ENCODE measurements around the gene AQP6.

The AQP6 gene

DNA sequence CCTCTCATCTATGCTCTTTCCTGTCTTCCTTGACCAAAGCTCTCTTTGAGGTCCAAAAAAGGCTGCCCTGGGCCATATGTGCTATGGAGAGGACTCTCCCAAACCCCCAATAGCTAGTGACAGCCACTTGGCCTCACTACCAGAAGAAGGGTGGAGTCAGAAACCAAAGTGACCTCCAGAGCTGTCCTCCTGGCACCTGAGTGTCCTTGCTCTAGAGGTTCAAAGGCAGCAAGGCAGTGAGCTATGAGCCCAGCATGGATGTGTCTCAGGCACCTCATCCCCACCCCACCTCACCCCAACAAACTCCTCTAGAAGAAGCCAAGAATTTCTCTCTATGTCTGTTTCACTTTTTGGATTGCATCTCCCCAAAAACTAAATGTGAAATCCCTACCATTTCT, 15.2 kb upstream of the AQP6 start:
- DNase-seq: no peak

DNA sequence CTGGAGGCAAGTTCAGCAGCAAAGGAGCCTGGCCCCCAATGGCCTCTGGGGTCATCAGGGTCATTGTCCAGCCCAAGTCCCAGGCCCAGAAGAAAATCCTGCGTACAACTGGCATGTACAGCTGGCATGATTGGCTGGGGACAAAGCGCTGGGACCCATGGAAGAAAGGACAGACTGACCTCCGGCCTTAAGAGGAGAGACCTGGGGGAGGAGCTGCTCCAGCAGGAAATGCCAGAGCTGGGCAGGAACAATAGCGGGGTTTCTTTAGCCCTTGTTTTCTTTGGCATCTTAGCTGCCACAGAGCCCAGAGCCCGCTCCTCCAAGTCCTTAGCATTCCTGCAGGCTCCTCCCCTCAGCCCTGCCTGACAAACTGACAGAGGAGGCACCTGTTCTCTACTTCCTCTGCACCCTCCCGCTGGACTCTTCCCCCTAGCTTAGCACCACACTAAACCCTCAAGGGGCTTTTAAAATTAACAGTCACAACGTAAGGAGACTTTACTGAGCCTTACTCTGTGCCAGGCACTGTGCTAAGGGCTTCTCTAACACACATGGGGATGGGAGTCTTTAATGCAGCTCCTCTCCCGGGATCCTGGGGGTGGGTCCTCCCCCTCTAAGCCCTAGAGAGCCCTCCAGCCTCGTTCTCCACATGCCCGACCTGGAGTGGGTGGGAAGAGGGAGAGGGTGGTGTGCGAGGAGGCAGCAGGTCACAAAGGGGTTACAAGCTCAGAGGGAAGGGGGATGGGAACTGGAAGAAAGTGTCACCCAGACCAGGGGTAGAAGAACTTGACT, 12.9 kb upstream of the AQP6 start:
- no peak for DNase-seq

DNA sequence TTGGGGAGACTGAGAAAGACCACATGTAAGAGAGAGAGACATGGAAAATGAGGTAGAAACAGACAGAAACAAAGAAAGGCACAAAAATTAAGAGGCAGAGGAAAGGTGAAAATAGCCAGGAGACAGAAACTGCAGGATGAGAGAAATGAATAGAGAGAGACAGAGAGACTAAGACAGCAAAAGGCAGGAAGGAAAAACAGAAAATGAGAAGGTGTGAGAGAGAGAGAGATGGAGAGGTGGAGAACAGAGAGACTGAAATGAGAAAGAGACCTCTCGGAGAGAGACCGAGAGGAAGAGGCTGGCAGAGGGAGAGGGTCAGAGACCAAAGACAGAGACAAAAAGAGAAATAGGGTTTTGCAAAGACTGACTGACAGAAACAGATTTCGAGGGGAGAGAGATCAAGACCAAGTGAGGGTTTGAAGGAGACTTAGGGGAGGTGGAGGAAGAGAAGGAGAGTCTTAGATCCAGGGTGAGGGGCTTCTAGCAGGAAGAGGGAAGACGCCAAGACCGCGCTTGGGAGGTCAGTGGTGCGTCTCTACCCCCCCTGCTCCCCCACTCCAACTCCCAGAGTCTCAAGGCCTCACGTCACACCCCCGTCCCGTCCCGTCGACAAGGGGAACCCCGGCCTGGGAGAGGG, 12.2 kb upstream of the AQP6 start:
- no peak for DNase-seq

DNA sequence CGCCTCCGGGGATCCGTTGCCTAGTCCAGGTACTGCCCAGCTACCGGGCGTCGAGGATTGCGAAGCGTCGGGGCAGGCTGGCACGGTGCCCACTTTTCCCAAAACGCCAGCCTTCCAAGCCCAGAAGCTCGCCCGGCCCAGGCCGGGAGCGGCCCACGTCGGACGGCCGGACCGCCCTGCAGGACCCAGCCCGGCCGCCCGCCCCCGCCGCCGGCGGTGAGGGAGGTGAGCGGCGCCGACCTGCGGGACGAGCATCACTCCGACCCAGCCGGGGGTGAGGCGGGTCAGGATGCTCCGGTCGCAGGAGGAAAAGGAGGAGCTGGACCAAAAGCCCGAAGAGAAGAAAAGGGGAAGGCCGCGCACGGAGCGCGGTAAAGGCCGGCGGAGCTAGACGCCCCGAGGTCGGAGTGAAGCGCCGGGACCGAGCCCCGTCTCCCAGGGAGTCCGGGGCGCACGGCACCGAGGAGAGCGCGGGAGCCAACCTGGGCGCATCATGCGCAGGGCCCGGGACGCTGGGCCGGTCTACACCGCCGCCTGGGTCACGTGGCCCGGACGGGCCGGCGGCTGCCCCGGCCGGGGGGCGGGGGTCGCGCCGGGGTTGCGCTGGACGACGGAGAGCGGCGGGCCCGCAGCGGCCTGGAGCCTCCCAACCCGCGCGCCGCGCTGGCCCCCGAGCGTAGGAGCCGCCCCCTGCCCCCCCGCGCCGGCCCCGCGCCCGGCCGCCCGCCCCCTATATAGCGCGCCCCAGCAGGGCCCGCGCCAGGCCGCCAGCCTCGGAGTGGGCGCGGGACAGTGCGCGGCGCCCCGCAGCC, 11.4 kb upstream of the AQP6 start, which contains the start of gene AQP5:
TSS of gene AQP5 (plus strand) at position 762 of the 812 bp plus-strand sequence. CDS start 146 bp downstream, outside the sequence.
- no peak for DNase-seq

DNA sequence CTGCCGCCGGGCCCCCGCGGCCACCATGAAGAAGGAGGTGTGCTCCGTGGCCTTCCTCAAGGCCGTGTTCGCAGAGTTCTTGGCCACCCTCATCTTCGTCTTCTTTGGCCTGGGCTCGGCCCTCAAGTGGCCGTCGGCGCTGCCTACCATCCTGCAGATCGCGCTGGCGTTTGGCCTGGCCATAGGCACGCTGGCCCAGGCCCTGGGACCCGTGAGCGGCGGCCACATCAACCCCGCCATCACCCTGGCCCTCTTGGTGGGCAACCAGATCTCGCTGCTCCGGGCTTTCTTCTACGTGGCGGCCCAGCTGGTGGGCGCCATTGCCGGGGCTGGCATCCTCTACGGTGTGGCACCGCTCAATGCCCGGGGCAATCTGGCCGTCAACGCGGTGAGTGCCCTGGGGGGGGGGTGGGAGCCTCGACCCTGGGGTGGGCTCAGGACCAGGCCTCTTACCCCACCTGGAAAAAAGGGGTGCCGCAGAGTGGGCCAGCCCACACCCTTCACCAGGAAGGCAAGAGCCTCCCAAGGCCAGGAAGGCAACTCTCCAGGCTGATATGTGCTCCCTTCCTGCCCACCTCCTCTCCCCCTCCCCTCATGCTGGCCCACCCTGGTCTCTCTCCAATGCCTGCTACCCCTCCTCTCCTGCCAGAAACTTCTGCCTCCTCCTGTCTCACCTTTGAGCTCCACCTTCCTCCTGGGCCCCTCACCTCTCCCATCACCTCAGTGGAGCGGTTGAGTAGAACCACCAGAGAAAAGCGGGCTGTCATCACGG, 10.6 kb upstream of the AQP6 start:
- no peak for DNase-seq

DNA sequence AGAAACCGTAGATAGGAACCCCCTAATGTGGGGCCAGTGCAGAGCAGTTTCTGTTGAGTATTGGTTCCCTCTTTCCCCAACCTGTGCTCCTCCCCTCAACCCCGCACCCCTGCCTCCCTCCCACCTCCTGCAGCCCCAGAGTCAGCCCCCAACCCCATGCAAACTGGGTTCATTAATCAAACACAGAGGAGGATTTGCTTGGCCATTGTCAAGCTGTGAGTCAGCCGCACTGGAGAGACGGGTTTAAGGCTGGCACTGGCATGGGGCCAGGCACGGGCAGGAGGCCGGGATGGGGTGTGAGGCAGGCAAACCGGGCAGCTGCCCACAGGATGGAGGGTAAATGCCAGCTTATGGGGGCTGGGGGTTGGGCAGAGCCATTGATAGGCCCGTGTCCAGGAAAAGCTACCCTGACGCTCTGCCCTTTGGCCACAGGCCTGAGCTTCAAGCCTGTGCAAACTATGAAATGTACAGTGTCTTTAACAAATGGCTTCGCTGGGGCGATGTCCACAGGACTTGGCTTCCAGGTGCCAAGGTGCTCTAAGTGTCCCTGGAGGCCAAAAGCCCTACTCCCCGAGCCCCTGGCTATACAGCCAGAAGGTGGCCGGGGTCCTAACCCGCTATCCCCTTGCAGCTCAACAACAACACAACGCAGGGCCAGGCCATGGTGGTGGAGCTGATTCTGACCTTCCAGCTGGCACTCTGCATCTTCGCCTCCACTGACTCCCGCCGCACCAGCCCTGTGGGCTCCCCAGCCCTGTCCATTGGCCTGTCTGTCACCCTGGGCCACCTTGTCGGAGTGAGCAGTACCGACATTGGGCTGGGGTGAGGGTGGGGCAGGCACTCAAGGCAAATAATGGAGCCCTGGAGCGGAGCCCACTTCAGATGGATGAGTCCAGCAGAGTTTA, 9.6 kb upstream of the AQP6 start:
- no peak for DNase-seq

DNA sequence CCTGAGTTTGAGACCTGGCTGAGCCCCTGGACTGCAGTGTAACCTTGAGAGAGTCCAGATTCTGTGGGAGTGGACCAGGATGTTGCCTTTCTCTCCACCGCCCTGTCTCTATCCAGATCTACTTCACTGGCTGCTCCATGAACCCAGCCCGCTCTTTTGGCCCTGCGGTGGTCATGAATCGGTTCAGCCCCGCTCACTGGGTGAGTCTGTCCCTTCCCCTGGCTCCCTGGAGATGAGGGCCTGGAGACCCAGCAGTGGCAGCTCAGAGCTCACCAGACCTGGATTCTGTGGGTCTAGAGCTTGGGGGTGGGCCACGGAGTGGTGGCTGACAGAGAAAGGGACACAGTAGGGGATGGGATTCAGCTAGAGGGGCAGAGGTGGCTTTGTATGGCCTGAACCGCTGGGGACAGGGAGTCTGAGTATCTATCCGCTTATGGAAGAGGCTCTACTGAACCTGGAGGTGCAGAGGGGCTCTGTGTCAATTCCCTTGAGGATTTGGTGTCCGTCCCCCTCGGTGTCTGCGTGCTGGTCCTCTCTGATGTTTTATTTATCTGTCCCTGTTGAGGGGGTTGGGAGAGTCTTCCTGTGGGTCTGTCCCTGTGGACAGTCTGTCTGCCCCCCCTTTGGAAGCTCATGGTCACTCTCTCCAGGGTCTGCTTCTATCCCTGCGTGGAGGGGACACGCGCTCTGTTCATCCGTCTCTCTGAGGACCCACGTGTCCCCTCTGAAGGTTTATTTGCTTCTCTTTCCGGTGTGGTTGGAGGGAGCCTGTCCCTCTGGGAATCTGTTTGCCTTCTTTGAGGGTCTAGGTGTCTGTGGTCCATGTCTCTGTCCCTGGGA, 8.6 kb upstream of the AQP6 start:
- no peak for DNase-seq

DNA sequence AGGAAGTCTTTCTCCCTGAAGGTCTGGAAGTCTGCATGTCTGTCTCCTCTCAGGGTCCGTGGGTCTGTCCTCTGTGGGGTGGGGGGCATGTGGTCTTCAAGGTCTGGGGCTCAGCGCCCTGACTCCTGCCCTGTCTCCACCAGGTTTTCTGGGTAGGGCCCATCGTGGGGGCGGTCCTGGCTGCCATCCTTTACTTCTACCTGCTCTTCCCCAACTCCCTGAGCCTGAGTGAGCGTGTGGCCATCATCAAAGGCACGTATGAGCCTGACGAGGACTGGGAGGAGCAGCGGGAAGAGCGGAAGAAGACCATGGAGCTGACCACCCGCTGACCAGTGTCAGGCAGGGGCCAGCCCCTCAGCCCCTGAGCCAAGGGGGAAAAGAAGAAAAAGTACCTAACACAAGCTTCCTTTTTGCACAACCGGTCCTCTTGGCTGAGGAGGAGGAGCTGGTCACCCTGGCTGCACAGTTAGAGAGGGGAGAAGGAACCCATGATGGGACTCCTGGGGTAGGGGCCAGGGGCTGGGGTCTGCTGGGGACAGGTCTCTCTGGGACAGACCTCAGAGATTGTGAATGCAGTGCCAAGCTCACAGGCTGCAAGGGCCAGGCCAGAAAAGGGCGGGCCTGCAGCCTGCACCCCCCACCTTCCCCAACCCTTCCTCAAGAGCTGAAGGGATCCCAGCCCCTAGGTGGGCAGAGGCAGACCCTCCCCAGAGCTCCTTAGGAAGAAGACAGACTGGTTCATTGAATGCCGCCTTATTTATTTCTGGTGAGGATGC, 7.7 kb upstream of the AQP6 start:
- no peak for DNase-seq

DNA sequence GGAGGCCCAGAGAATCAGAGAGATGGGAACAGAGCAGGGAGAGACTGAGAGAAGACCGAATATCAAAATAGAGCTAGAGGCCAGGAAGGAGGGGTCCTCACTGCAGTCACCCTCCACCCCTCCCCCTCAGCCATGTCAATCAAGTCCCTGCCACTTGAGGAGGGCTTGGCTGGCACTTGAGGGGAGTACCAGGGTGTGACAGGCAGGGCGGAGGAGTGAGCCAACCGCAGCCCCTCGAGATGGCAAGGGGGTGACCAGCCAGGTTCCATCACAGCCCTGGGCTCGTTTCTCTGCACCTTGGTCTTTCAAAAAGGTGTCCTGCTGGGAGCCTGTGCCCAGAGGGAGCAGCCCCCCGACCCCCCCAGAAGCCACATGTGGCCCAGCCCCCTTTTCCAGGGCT, 6.9 kb upstream of the AQP6 start:
- DNase-seq: no peak

DNA sequence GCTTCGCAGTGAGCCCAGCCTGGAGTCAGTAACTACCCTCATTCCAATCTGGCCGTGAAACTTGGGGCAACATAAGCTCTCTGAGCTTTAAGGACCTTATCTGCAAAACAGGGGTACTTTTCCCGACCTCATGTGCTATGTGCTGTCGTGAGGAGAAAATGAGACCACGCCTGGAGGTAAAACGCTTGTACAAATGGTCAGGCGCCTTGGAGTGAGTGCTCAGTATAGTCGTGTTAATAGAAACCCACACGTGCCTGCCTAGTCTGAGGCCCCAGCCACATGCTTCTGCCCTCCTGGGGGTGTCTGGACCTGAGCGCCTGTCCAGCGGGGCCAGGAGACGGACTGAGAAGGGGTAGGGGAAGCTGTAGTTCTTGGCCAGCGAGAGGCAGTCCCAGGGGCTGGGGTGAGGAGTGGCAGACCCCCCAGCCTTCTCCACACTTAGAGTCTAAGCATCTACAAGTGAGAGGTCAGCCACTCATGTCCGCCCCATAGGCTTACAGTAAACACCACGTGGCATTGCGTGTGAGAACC, 6.2 kb upstream of the AQP6 start:
- DNase-seq: no peak

DNA sequence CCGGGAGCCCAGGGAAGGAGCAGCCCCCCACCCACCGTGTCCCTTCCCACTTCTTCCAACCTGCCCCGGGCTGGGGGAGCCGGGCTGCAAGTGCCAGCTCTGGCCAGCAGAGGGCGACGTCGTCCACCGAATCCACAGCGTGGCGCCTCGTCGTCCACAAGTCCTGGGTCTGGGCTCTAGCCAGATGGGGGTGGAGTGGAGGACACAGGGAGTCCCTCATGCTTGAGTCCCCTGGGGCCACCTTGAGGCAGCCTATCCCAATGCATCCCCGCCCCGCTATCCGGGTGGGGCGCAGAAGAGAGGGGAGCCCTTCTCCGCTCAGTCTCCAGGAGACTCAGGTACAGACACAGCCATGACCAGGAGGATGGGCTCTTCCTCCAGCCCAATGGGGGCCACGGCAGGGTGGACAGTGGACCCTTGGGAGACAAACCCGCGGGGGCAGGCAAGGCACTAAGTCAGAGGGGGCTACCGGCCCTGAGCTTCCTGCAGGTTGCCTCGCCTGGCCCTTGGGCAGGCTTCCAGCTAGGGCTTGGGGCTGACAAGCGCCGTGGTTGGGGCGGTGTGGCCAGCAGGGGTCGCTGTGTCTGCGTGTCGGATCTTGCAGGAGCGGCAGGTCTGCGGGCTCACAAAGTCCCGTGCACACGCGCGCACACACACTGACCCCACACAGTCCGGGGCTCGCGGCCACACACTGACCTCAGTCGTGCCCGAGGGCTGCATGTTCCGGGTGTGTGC, 5.5 kb upstream of the AQP6 start:
- peak; percentile 89 for DNase-seq

DNA sequence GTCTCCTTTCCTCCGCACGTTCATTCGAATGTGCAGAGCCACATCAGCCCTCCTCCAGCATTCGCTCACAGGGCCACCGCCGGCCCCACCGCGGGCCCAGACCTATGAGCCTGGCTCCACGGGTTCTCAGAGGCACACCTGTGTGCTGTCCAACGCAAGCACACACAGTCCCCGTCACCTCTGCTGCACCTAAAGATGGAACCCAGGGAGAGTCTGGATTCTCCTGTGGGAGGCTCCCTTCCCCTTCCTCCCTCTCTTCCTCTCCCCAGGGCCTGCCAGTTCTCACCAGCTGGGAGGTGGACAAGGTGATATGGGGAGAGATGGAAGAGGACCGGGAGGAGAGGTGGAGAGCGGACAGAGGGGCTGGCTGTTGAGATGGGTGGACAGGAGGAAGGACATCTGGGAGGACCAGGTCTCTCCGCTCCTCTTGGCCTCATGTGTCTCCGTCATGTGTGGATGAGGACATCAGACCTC, 4.9 kb upstream of the AQP6 start:
- DNase-seq: no peak

DNA sequence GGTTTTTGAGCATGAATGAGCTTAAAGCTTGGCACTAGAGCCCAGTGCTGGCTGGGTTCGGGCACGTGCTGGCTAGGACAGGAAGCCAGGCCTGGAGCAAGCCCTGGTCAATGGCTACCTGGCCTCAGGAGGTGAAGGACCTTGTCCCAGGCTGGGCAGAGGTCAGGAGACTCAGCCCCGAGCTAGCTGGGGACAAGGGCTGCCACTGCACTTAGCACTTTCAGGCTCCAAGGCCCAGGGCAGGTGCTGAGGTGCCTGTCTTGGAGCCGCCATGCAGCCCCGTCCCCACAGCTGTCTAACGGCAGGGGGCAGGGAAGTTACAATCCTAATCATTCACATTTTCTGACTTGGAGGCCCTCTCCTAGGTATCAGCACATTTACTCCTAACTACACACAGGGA, 4.3 kb upstream of the AQP6 start:
- DNase-seq: no peak

DNA sequence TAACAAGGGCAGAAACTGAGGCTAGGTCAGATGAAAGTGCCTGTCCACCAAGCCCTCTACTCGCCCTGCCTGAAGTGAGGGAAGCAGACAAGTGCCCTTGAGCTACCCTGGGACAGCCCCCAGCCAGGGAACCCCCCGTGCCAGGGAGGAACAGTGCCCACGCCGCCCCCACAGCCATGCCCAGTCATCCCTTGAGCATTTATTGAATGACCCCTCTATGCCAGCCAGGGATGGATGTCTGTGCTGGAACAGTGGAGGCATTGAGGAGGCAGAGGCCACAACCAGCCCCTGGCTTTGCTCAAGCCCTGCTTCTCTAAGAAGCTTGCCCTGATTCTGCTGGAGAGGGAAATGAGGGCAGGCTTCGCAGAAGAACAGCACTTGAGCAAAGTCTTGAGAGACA, 3.7 kb upstream of the AQP6 start:
- no peak for DNase-seq

DNA sequence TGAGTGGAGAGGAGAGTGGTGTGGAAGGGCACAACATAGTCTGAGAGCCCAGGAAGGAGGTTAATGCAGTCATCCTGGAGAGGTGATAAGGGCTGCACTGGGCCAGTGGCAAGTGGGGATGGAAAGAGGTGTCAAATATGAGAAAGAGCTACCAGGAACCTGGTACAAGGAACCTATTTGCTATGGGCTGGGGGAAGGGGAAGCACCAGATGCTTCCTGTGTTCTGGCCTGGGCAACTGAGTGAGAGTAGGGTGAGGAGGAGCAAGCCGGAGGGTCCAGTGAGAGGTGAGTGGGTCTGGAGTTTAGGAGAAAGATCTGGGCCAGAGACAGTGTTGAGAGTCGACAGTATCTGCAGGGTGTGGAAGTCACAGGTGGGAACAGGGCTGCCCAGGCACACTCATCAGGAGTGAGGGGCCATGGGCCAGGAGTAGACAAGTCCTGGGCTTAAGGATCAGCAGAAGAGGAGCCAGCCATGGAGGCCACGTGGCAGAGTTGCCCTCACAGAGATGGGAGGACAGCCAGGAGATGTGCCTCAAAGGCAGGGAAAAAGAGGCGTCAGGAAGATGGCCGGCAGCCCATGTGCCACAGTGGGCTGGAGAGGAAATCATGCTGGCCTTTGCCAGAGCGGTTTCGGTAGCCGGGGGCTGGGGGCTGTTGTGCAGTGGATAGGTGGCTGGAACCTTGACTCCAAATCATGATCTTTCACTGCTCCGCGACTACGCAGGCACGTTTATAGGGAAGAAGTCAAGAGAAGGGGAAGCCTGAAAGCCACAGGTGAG, 2.9 kb upstream of the AQP6 start:
- DNase-seq: no peak

DNA sequence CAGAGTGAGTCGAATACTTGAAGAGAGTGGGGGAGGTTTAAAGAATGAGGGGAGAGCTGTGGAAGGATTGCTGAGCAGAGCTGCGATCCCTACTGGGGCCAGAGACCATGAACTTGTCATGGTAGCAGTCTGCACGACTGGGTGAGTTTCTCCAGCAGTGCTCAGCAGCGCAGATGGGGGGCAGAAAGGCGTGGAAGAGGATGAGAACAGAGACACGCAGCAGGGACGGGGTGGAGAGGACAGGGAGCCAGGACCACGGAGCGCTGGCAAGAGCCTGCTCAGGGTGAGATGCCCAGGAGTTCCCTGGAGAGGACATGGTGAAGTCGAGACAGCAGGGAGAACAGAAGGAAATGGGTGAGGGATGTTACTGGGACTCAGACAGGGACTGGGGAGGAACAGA, 2.1 kb upstream of the AQP6 start:
- no peak for DNase-seq

DNA sequence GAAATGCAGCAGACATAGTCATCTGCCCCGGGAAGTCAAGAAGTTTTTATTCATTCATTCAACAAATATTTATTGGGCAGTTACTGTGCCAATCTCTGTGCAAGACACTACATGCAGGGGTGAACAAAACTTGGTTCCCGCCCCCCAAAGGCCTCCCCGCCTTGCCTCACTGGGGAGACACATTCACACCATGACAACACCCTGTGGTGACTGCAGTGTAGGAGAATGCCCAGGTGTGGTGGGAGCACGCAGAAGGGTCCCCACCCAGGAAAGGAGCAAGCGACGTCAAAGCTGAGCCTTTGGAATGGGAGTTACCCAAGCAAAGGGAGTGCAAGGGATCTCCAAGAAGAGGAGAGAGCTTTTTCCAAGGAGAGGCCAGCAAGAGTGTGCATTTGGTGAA, 1.6 kb upstream of the AQP6 start:
- DNase-seq: no peak

DNA sequence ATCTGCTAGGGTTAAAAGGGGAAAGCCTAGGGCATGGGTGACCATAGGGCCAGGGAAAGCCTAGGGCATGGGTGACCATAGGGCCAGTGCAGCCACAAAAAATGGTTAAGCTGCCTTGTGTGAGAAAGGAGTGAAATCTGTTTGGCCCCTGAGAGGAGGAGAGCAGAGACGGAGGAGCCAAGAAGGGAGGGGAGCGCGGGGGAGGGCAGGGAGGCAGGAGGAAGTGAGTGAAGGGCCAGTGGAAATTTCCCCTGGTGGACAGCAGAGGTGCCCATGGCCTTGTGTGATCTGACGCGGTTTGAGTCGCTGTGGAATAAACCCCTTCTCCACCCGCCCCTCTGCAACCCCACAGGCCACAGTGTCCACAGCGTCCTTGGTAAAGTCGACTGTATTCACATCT, 618 bp upstream of the AQP6 start:
- no peak for DNase-seq

Measured in CD4-positive, alpha-beta T cell treated with Interleukin-21 for 1 hour (primary cell).